HepG2 (cell line): ENCODE results near the gene SPTAN1.

Experiments used
- CTCF ChIP-seq: sonication (generic); formaldehyde crosslinking; IDR thresholded peaks from 2 replicates; pipeline ENCODE4 v1.5.0; 2020; ENCODE audit warnings: mild to moderate bottlenecking, missing genetic modification reagents, moderate library complexity
- E2F2 ChIP-seq: sonication (generic); formaldehyde crosslinking; IDR thresholded peaks from 2 replicates; pipeline ENCODE4 v1.4.0; 2020; ENCODE audit warnings: missing genetic modification reagents, borderline replicate concordance
- EED ChIP-seq: sonication (generic); formaldehyde crosslinking; IDR thresholded peaks from 2 replicates; pipeline ENCODE4 v1.5.0; 2020; ENCODE audit warnings: mild to moderate bottlenecking, missing genetic modification reagents
- JUND ChIP-seq: sonication (generic); formaldehyde crosslinking; IDR thresholded peaks from 2 replicates; pipeline ENCODE4 v1.8.0; 2022; ENCODE audit warnings: mild to moderate bottlenecking, missing genetic modification reagents
- NKX3-1 ChIP-seq: sonication (generic); formaldehyde crosslinking; IDR thresholded peaks from 2 replicates; pipeline ENCODE4 v1.5.0; 2020; ENCODE audit warnings: missing genetic modification reagents
- NR2F1 ChIP-seq, 2 experiments: fragments of 450-650 bp in 1 of 2; formaldehyde crosslinking in 1 of 2; IDR thresholded peaks; 2 replicates each; pipeline versions ENCODE4 v1.5.0 to v1.6.1; 2016 to 2020; ENCODE audit warnings: mild to moderate bottlenecking in 1 of 2, missing compliant biosample characterization in 1 of 2, missing genetic modification reagents in 1 of 2, moderate library complexity in 1 of 2
- POLR2A ChIP-seq, 2 experiments: IDR thresholded peaks; 2 replicates each; pipeline ENCODE4 v1.6.1; 2011; ENCODE audit warnings: low read depth in 2 of 2, low read length in 2 of 2, mild to moderate bottlenecking in 1 of 2, moderate library complexity in 1 of 2; ENCODE audit not compliant: insufficient read depth in 1 of 2
- POLR2AphosphoS5 ChIP-seq: IDR thresholded peaks from 2 replicates; pipeline ENCODE4 v1.6.1; 2012; ENCODE audit warnings: low read depth, low read length
- ZNF180 ChIP-seq: sonication (generic); formaldehyde crosslinking; IDR thresholded peaks from 2 replicates; pipeline ENCODE4 v1.4.0; 2020; ENCODE audit warnings: low read depth, missing genetic modification reagents, borderline replicate concordance
- ZNF263 ChIP-seq: sonication (generic); formaldehyde crosslinking; IDR thresholded peaks from 2 replicates; pipeline ENCODE4 v1.4.0; 2020; ENCODE audit warnings: missing genetic modification reagents
- ZNF350 ChIP-seq: sonication (generic); formaldehyde crosslinking; IDR thresholded peaks from 2 replicates; pipeline ENCODE4 v1.4.0; 2020; ENCODE audit warnings: mild to moderate bottlenecking, low read depth, missing genetic modification reagents, borderline replicate concordance

- TF ChIP-seq NR2F1 (CRISPR knock-in tag; IDR thresholded peaks at IDR 0.05) (no peak), JUND (CRISPR knock-in tag) (no peak), CTCF (no peak), ZNF263 (CRISPR knock-in tag) (no peak), E2F2 (CRISPR knock-in tag) (no peak), NKX3-1 (CRISPR knock-in tag) (no peak), POLR2AphosphoS5 (no peak), ZNF180 (CRISPR knock-in tag) (no peak), EED (CRISPR knock-in tag) (no peak), POLR2A (IDR thresholded peaks at IDR 0.05; ENCODE audit: insufficient read depth in 1 of 2, low read depth in 2 of 2, low read length in 2 of 2) (no peak), ZNF350 (CRISPR knock-in tag) (no peak)
Observed at GRCh38 chr9:128625391-128626146, 73.2 kb downstream of the SPTAN1 start.
